Heart left ventricle (tissue), 13 donors: ENCODE results near the gene FRK.

Experiments
- POLR2A ChIP-seq, 2 donors: fragments of 450-650 bp; IDR thresholded peaks; one replicate each; pipeline ENCODE4 v1.6.1; 2017; ENCODE audit warnings: antibody characterized with exemption in 2 of 2, mild to moderate bottlenecking in 2 of 2, moderate library complexity in 2 of 2
- TF ChIP-seq, protein P1 (sequence below), 12 donors: fragments of 200-600 bp; sonication (generic) in 4 of 12; IDR thresholded peaks; one replicate each; pipeline versions ENCODE4 v1.5.0 to v1.8.0; 2018 to 2022; ENCODE audit warnings: antibody characterized with exemption in 12 of 12, mild to moderate bottlenecking in 5 of 12
- donor health status: ischemic (EF 13 %, LVEDD 7.1; RV severe dilation, severe dysfunction).
- donor health status: DM: no; HTN: yes; CAD: no.
- donor health status: DM: no; HTN: no; CAD: no.
- donor health status: ischemic (EF 25% LVEDD 6.9; RV normal size, moderate dysfunction).
- donor health status: ischemic (EF 25% LVEDD 5.7; RV mildly dilated, moderate dysfunction).
- donor health status: ischemic (EF 35%, LVEDD 5.7; RV mildly dilated, moderate dysfunction).
- donor health status: nonischemic (EF 11% LVEDD 7.7; RV severe dilation, severe dysfunction).
- donor health status: DM: yes; HTN: yes; CAD: no.
- donor health status: PGD.
- donor health status: ischemic (EF 29% LVEDD 5.4; RV normal size, mild dysfunction).
- donor health status: nonischemic (EF 23%, LVEDD 6.1; RV moderate dilation, normal function).

DNA sequence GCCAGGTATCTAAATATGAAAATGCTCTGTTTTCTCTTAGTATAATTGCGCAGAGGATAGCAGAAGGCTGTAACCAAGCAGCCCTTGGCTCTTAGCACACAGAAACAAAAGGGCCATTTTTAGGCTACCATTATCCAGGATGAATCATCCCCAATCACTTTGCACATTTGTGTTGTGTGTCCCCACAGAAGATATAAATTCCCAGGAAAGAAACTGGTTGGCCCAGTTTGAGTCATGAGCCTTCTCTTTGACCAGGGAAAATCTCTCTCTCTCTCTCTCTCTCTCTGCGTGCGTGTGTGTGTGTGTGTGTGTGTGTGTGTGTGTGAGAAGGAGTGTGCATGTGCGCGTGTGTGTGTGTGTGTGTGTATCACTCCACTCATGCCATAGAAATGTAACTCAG is 178.5 kb downstream of the FRK start:
- no peak for TF ChIP-seq POLR2A (IDR thresholded peaks at IDR 0.05)
- TF ChIP-seq, protein P1, sequence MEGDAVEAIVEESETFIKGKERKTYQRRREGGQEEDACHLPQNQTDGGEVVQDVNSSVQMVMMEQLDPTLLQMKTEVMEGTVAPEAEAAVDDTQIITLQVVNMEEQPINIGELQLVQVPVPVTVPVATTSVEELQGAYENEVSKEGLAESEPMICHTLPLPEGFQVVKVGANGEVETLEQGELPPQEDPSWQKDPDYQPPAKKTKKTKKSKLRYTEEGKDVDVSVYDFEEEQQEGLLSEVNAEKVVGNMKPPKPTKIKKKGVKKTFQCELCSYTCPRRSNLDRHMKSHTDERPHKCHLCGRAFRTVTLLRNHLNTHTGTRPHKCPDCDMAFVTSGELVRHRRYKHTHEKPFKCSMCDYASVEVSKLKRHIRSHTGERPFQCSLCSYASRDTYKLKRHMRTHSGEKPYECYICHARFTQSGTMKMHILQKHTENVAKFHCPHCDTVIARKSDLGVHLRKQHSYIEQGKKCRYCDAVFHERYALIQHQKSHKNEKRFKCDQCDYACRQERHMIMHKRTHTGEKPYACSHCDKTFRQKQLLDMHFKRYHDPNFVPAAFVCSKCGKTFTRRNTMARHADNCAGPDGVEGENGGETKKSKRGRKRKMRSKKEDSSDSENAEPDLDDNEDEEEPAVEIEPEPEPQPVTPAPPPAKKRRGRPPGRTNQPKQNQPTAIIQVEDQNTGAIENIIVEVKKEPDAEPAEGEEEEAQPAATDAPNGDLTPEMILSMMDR (IDR thresholded peaks at IDR 0.05): no peak
